ENCODE data around the gene RBM47.

Gene RBM47

DNA sequence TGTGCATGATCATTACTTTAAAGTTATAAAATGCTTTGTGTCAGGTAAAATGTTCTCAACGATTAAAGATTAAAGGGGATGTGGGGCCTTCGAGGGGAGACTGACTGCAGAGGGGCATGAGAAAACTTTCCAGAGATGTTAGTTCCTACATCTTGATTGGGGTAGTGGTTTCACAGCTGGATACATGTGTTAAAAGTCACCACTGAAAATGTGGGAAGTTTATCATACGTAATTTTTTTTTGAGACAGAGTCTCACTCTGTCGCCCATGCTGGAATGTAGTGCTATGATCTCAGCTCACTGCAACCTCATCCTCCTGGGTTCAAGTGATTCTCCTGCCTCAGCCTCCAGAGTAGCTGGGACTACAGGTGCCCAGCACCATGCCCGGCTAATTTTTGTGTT lies 79.5 kb downstream of the RBM47 start:
- H3K4me3 ChIP-seq (ENCODE audit: low read depth, low read length): no peak overlapping the region
- no peak overlapping the region for H3K27ac ChIP-seq (ENCODE audit: extremely low read depth, low read depth, low read length)
- no peaks in the 10 kb centered on the region for H3K36me3 ChIP-seq (ENCODE audit: control insufficient read depth in 2 of 2, insufficient read depth in 1 of 2, low read length in 2 of 2)
- ChIA-PET POLR2A (no interaction called here), CTCF (interaction anchor here (0.6 kb wide), 1 partner anchor 13 kb away, joined by 4 read pairs; no protein-coding TSS in a partner anchor)
- no peak for TF ChIP-seq OVOL3 (tag by site-specific recombination; IDR thresholded peaks at IDR 0.05)
- no peak for TF ChIP-seq ZBTB21 (tag by site-specific recombination; IDR thresholded peaks at IDR 0.05)
- TF ChIP-seq MZF1 (tag by site-specific recombination; IDR thresholded peaks at IDR 0.05; ENCODE audit: borderline replicate concordance): no peak
- no peak for TF ChIP-seq ZNF10 (tag by site-specific recombination; IDR thresholded peaks at IDR 0.05)
- TF ChIP-seq ZNF248 (tag by site-specific recombination; IDR thresholded peaks at IDR 0.05): no peak
- no peak for TF ChIP-seq ZNF600 (tag by site-specific recombination; IDR thresholded peaks at IDR 0.05)
- no peak for TF ChIP-seq ZNF624 (tag by site-specific recombination; IDR thresholded peaks at IDR 0.05)
- no peaks in the 10 kb centered on the region for H3K9me3 ChIP-seq (ENCODE audit: control insufficient read depth, insufficient read depth, low read depth, low read length)
- H3K4me1 ChIP-seq (ENCODE audit: control insufficient read depth, insufficient read depth, low read length): peaks cover 2% of the 10 kb centered on the region; the same call in 1 of the 2 replicates

- Histone ChIP-seq H3K9me3 (ENCODE audit: control insufficient read depth, insufficient read depth, low read depth, low read length) (no peaks in the 10 kb centered on the region), H3K27ac (ENCODE audit: extremely low read depth, low read depth, low read length) (no peak overlapping the region), H3K36me3 (ENCODE audit: control insufficient read depth in 2 of 2, insufficient read depth in 1 of 2, low read length in 2 of 2) (no peaks in the 10 kb centered on the region), H3K4me1 (ENCODE audit: control insufficient read depth, insufficient read depth, low read length) (peaks cover 2% of the 10 kb centered on the region; the same call in 1 of the 2 replicates), H3K4me3 (ENCODE audit: low read depth, low read length) (no peak overlapping the region)
- TF ChIP-seq ZNF155 (tag by site-specific recombination; IDR thresholded peaks at IDR 0.05) (no peak), ZNF2 (tag by site-specific recombination; IDR thresholded peaks at IDR 0.05) (no peak), ZNF175 (tag by site-specific recombination; IDR thresholded peaks at IDR 0.05) (no peak), ZNF629 (tag by site-specific recombination; IDR thresholded peaks at IDR 0.05) (no peak), ZNF280D (tag by site-specific recombination; IDR thresholded peaks at IDR 0.05) (no peak), ZNF266 (tag by site-specific recombination; IDR thresholded peaks at IDR 0.05; ENCODE audit: low read depth) (no peak)
- ChIA-PET CTCF (interaction anchor here (0.6 kb wide), 1 partner anchor 66 kb away, joined by 3 read pairs; no protein-coding TSS in a partner anchor), POLR2A (no interaction called here)
Measured at GRCh38 chr4:40548256-40548655, 81.4 kb downstream of the RBM47 start.

DNA sequence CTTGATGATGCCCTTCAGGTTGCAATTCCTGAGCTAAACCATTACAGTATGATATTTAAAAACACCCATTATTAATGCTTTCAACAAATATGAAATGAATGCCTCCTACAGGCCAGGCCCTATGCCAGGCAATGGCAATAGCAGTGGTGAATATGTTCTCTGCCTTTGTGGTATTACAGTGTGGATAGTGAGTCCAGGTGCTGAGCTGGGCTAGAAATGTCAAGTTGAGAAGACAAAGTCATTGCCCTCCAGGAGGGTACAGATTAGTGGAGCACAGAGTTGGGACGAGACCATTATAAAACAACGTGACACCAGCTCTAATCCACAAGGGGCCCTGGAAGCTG lies 81.9 kb downstream of the RBM47 start:
- Histone ChIP-seq H3K9me3 (ENCODE audit: control insufficient read depth, insufficient read depth, low read depth, low read length) (no peaks in the 10 kb centered on the region), H3K27ac (ENCODE audit: extremely low read depth, low read depth, low read length) (no peak overlapping the region), H3K36me3 (ENCODE audit: control insufficient read depth in 2 of 2, insufficient read depth in 1 of 2, low read length in 2 of 2) (no peaks in the 10 kb centered on the region), H3K4me1 (ENCODE audit: control insufficient read depth, insufficient read depth, low read length) (peaks cover 2% of the 10 kb centered on the region; the same call in 1 of the 2 replicates), H3K4me3 (ENCODE audit: low read depth, low read length) (no peak overlapping the region)
- ChIA-PET POLR2A (no interaction called here), CTCF (no interaction called here)
- TF ChIP-seq TRIM28 (IDR thresholded peaks at IDR 0.05; ENCODE audit: borderline replicate concordance, low read length) (no peak), ZNF140 (tag by site-specific recombination; IDR thresholded peaks at IDR 0.05) (no peak), ZNF350 (tag by site-specific recombination; IDR thresholded peaks at IDR 0.05) (no peak), RBAK (tag by site-specific recombination; IDR thresholded peaks at IDR 0.05) (no peak), ZNF362 (tag by site-specific recombination; IDR thresholded peaks at IDR 0.05) (no peak), YY2 (tag by site-specific recombination; IDR thresholded peaks at IDR 0.05) (no peak), ZNF202 (tag by site-specific recombination; IDR thresholded peaks at IDR 0.05; ENCODE audit: borderline replicate concordance) (no peak), FEZF1 (tag by site-specific recombination; IDR thresholded peaks at IDR 0.05) (no peak), ZNF514 (tag by site-specific recombination; IDR thresholded peaks at IDR 0.05) (no peak), ZFP69B (tag by site-specific recombination; IDR thresholded peaks at IDR 0.05) (no peak), ZNF843 (tag by site-specific recombination; IDR thresholded peaks at IDR 0.05) (no peak), ZNF548 (tag by site-specific recombination; IDR thresholded peaks at IDR 0.05) (no peak)
- TF ChIP-seq, protein P1, sequence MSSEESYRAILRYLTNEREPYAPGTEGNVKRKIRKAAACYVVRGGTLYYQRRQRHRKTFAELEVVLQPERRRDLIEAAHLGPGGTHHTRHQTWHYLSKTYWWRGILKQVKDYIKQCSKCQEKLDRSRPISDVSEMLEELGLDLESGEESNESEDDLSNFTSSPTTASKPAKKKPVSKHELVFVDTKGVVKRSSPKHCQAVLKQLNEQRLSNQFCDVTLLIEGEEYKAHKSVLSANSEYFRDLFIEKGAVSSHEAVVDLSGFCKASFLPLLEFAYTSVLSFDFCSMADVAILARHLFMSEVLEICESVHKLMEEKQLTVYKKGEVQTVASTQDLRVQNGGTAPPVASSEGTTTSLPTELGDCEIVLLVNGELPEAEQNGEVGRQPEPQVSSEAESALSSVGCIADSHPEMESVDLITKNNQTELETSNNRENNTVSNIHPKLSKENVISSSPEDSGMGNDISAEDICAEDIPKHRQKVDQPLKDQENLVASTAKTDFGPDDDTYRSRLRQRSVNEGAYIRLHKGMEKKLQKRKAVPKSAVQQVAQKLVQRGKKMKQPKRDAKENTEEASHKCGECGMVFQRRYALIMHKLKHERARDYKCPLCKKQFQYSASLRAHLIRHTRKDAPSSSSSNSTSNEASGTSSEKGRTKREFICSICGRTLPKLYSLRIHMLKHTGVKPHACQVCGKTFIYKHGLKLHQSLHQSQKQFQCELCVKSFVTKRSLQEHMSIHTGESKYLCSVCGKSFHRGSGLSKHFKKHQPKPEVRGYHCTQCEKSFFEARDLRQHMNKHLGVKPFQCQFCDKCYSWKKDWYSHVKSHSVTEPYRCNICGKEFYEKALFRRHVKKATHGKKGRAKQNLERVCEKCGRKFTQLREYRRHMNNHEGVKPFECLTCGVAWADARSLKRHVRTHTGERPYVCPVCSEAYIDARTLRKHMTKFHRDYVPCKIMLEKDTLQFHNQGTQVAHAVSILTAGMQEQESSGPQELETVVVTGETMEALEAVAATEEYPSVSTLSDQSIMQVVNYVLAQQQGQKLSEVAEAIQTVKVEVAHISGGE (tag by site-specific recombination; conservative IDR thresholded peaks at IDR 0.05; ENCODE audit: low read depth): no peak
